Subcutaneous adipose tissue (tissue), 4 donors: ENCODE measurements around the gene HK1. TPM values are rescaled to one million over a fixed set of nuclear protein-coding genes. Genes with fewer than 3 reads are reported as not detected.

Source experiments
- CTCF ChIP-seq: fragments of 450-650 bp; IDR thresholded peaks from one replicate; pipeline ENCODE4 v1.5.1; 2016; ENCODE audit warnings: low read depth, mild to moderate bottlenecking, control low read depth, antibody characterized with exemption, moderate library complexity
- total RNA-seq, 4 donors: library from RNA; depleted of rRNA; stranded (reverse); fragments of >200 nt; gene quantifications; one replicate each; pipeline ENCODE4 v1.1.0, GENCODE V29; 2016

The HK1 gene
- total RNA-seq, 4 donors from 2014 or later: 54.4 to 72.2 (median 57.8) TPM

- TF ChIP-seq CTCF: no peak
Measured at GRCh38 chr10:69246036-69246435, 32.3 kb upstream of the HK1 start.

GRCh38 chr10:69246581-69247312, 31.5 kb upstream of the HK1 start:
- TF ChIP-seq CTCF: no peak

GRCh38 chr10:69247313-69247710, 31.0 kb upstream of the HK1 start:
- no peak for TF ChIP-seq CTCF

- TF ChIP-seq CTCF: no peak
Measured at GRCh38 chr10:69248117-69248730, 30.1 kb upstream of the HK1 start.

GRCh38 chr10:69250041-69250440, 28.3 kb upstream of the HK1 start:
- no peak for TF ChIP-seq CTCF

GRCh38 chr10:69253171-69253570, 25.1 kb upstream of the HK1 start:
- no peak for TF ChIP-seq CTCF

- no peak for TF ChIP-seq CTCF
Measured at GRCh38 chr10:69254877-69255276, 23.4 kb upstream of the HK1 start.
